NK-92 (cell line): Measurements from ENCODE around the gene PRKCA.
"Not testable (repeated sequence)": the region's sequence is repeated elsewhere in the genome, so short reads cannot be mapped to it uniquely, and the experiment has no call there.

Experiments used
- DNase-seq: peaks from one replicate; lab custom pipeline; 2025; ENCODE audit not compliant: unreplicated experiment; lab: John Stamatoyannopoulos, UW

Gene PRKCA

GRCh38 chr17:66432996-66433551, 130.7 kb downstream of the PRKCA start:
- DNase-seq, result no peak

GRCh38 chr17:66435182-66435581, 132.8 kb downstream of the PRKCA start:
- no peak for DNase-seq

- DNase-seq, result no peak
These were observed 134.2 kb downstream of the PRKCA start for GRCh38 chr17:66436631-66437030.

- no peak for DNase-seq
These were observed 135.1 kb downstream of the PRKCA start for GRCh38 chr17:66437476-66438026.

- no peak for DNase-seq
These were observed 135.7 kb downstream of the PRKCA start for GRCh38 chr17:66438101-66438500.

- DNase-seq, result no peak
These were observed 138.8 kb downstream of the PRKCA start for GRCh38 chr17:66441101-66441661.

GRCh38 chr17:66443166-66443565, 140.8 kb downstream of the PRKCA start:
- no peak for DNase-seq

GRCh38 chr17:66443606-66444005, 141.2 kb downstream of the PRKCA start:
- DNase-seq, result no peak

- DNase-seq, result no peak
These were observed 141.6 kb downstream of the PRKCA start for GRCh38 chr17:66444031-66444430.

- no peak for DNase-seq
These were observed 142.8 kb downstream of the PRKCA start for GRCh38 chr17:66445229-66445628.

- no peak for DNase-seq
These were observed 144.0 kb downstream of the PRKCA start for GRCh38 chr17:66446419-66446818.

GRCh38 chr17:66447159-66447558, 144.7 kb downstream of the PRKCA start:
- DNase-seq, result no peak

GRCh38 chr17:66448026-66448639, 145.7 kb downstream of the PRKCA start:
- DNase-seq, result no peak

- no peak for DNase-seq
These were observed 147.1 kb downstream of the PRKCA start for GRCh38 chr17:66449418-66449977.

GRCh38 chr17:66450008-66450851, 147.8 kb downstream of the PRKCA start:
- no peak for DNase-seq

GRCh38 chr17:66450852-66451158, 148.4 kb downstream of the PRKCA start:
- no peak for DNase-seq

- no peak for DNase-seq
These were observed 149.1 kb downstream of the PRKCA start for GRCh38 chr17:66451188-66452149.

- DNase-seq, result no peak
These were observed 152.6 kb downstream of the PRKCA start for GRCh38 chr17:66455060-66455459.

- DNase-seq, result not testable (repeated sequence)
These were observed 155.1 kb downstream of the PRKCA start for GRCh38 chr17:66457499-66457898.

GRCh38 chr17:66458782-66459181, 156.4 kb downstream of the PRKCA start:
- DNase-seq, result no peak
